A549 treated with RU486 at 1 μM for 4 hours (cell line): Measurements from ENCODE around the gene CCDC142. TPM values are rescaled to one million over a fixed set of nuclear protein-coding genes. Genes with fewer than 3 reads are reported as not detected.

Experiments
- total RNA-seq: library from RNA; stranded (reverse); fragments of 200-300 nt; extraction: Qiagen RNA extraction; gene quantifications from 5 replicates; pipeline ENCODE4 v1.2.3, GENCODE V29; 2022; ENCODE audit warnings: low read depth

CCDC142 gene
- total RNA-seq, 1 experiment from 2014 or later = 14.4 TPM

Other genes with a start within 250 kb of the CCDC142 start
- gene SLC4A5, start 139.6 kb downstream of the CCDC142 start, total RNA-seq = 0.17 to 0.68 TPM (median 0.43 TPM) in 5 replicates
- 104 to 150 TPM (median 150 TPM) in 5 replicates for gene DCTN1, start 102.7 kb downstream of the CCDC142 start, total RNA-seq
- gene C2orf81, start 61.4 kb downstream of the CCDC142 start, total RNA-seq = 1.9 to 3.5 TPM (median 3.2 TPM) in 5 replicates
- 68.3 to 88.0 TPM (median 87.1 TPM) in 5 replicates for gene WDR54, start 61.3 kb downstream of the CCDC142 start, total RNA-seq
- 18.7 to 29.5 TPM (median 22.1 TPM) in 5 replicates for gene RTKN, start 41.1 kb downstream of the CCDC142 start, total RNA-seq
- 52.7 to 58.3 TPM (median 55.9 TPM) in 5 replicates for gene INO80B, start 27.9 kb downstream of the CCDC142 start, total RNA-seq
- gene WBP1, start 24.6 kb downstream of the CCDC142 start, total RNA-seq = 44.9 to 90.5 TPM (median 83.9 TPM) in 5 replicates
- gene MOGS, start 17.6 kb downstream of the CCDC142 start, total RNA-seq = 39.9 to 51.2 TPM (median 49.7 TPM) in 5 replicates
- gene MRPL53, start 10.3 kb downstream of the CCDC142 start, total RNA-seq = 108 to 158 TPM (median 132 TPM) in 5 replicates
- gene TTC31, start 83 bp upstream of the CCDC142 start, total RNA-seq = 14.5 to 16.7 TPM (median 16.4 TPM) in 5 replicates
- 2.7 to 4.1 TPM (median 3.4 TPM) in 5 replicates for gene LBX2, start 16.6 kb upstream of the CCDC142 start, total RNA-seq
- 30.2 to 41.4 TPM (median 31.4 TPM) in 5 replicates for gene PCGF1, start 24.7 kb upstream of the CCDC142 start, total RNA-seq
- gene TLX2, start 31.5 kb upstream of the CCDC142 start, total RNA-seq = 0.22 to 0.45 TPM (median 0.34 TPM) in 5 replicates
- gene DQX1, start 43.2 kb upstream of the CCDC142 start, total RNA-seq = 0.06 to 0.23 TPM (median 0.15 TPM) in 3 of 5 replicates, not detected in the others
- gene AUP1, start 46.7 kb upstream of the CCDC142 start, total RNA-seq = 182 to 257 TPM (median 240 TPM) in 5 replicates
- 31.3 to 40.6 TPM (median 40.0 TPM) in 5 replicates for gene HTRA2, start 46.9 kb upstream of the CCDC142 start, total RNA-seq
- gene LOXL3, start 70.9 kb upstream of the CCDC142 start, total RNA-seq = 0.14 to 0.66 TPM (median 0.25 TPM) in 5 replicates
- gene DOK1, start 71.7 kb upstream of the CCDC142 start, total RNA-seq = 4.2 to 6.3 TPM (median 5.4 TPM) in 5 replicates
- gene M1AP, start 165.3 kb upstream of the CCDC142 start, total RNA-seq = not detected in 5 replicates
- 8.1 to 12.1 TPM (median 9.2 TPM) in 5 replicates for gene SEMA4F, start 171.2 kb upstream of the CCDC142 start, total RNA-seq